Fibroblast of upper back skin (primary cell): ENCODE data around the gene CHAF1A.

Experiments
- DNase-seq: peaks from one replicate; pipeline ENCODE4 v3.0.0-alpha.2; 2013

The CHAF1A gene

DNA sequence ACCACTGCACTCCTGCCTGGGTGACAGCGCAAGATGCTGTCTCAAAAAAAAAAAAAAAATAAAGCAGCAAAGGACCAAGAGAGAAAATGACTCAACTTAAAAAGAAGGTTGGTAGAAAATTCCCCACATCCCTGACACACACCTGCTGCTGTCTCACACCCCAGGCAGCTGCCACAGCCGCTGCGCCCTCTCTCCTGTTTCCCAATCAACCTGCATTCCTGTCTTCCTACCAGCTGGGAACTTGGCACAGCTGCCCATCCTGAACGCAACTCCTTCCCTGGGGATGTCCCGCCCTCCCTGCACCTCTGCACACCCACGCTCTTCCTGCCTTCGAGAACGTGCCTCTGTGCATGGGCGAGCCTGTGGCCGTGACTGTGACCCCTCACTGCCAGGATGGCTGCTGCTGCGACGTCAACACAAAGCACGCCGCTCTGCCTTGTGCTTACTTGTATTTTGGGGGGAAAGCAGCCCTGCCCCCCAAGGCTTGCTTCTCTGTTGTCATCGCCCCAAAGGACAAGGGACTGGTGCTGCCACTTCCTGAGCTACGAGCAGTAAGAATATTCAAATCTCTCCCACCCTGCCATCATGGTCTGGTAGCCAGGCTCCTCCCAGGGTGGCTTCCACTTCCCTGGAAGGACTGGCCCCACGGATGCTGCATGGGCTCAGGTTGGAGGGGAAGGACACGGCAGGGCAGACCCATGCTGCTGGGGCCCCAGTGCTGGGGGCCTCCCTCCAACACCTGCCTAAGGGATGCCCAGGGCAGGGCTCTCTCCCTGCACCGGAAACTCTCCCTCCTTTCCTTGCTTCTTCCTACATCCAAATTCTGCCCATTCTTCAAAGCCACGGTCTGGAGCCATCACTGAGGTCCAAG is 22.8 kb upstream of the CHAF1A start:
- no peak for DNase-seq

DNA sequence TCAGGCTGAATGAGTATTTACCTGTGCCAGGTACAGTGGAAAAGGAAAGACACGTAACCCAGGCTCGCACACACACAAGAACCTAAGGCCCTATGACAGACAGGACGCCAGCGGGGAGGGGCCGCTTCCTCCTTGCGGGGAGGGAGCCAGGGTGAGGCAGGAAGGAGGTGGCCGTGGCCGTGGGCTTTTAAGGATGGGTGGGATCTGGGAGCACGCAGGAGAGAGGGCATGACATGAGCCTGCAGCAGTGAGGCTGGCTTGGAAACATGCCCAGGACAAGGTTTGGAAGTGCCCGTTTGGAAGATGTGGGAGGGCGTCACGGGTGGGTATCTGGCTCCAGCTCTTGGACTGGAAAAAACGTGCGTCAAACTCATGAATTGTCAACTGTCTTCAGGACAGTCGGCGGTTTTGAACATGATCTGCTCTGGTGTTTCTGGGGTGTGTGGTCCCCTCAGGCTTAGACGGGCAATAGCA is 22.1 kb upstream of the CHAF1A start:
- DNase-seq, result no peak

DNA sequence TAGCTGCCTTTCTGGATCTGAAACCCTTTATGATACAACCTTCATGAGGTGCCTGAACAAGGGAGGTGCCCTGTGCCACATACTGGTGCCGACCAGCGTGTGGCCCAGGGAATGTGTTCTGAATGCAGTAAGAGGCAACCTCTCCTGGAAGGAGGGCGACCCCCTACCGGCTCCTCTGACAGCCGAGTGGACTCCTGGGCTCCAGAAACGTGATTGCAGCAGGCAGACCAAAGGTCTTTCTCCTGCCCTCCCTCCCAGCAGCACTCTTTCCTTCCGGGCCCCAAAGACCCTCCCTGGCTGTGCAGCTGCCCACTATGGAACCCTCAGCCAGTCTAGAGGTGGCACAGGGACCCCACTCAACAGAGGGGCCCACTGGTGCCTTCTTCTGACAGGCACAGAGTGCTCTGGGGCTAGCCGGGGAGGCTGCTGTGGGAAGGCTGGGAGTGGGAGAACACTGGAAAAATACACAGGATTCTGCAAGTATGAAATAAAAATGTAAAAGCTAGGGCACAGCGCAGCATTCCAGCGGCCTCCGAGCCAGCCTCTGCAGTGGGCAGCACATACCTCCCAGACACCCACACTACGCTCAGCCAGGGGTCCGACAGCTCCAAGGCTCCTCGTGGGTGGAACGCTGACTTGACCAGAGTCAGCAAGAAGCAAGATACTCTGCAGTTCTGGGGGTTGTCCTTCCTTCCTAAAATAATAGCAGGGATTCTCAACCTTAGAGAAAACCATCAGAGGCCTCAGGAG is 17.0 kb upstream of the CHAF1A start:
- no peak for DNase-seq

DNA sequence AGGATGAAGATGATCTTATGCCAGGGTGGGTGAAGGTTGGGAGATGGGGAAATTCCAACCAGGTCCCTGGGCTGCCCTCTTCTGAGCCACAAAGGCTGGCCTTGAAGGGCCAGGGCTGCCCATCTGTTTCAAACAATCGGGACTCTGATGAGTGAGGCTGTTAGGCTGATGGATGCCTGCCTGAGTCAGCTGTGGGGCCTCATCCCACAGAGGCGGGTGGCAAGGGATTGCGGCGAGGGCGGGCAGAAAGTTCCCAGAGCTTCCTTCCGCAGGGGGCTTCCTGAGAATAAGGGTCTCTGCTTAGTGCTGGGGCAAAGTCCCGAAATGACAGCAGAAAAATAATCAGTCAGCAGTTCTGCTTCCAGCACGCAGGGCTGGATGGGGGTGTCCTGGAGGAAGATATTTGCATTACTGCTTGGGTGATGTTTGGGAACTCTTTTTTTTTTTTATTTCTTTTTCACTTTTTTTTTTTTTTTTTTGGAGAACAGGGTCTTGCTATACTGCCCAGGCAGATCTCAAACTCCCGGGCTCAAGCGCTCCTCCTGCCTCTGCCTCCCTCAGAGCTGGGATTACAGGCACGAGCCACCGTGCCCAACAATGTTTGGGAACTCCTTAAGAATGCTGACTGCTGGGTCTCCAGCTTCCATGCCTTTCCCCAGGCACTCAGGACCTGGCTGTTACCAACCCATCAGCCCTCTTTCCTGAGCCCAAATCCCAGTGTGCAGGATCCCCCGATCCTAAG is 16.2 kb upstream of the CHAF1A start:
- no peak for DNase-seq

DNA sequence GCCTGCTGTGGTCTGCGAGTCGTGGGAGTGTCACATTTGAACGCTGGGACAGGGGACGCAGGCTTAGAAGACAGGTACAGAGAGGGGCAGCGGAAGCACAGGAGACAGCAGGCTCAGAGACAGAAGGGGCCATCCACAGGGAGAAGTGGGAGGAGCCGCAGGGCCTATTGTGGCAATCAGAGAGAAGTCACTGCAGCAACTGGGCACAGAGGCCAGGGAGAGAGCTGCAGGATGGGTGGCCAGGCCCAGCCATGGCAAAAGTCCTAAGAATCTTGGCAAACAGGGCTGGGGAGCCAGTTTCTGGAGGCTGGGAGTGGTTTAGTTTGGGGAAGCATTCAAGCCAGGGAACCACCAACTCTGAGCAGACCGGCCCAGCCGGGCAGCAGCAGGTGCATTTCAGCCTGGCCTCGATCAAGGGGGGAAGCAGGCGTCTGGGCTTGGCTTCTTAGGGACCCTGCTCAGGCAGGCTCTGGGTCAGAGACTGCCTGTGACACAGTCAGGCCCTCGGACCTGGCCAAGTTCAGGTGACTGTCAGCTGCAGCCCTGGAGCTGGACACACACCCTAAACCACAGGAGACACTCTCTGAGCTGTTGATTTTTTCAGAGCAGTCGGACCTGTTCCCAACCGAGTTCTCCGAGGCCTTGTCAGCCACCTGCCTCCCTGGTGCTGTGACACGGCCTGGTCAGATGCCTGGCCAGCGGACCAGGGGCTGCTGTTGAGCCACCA is 13.9 kb upstream of the CHAF1A start:
- DNase-seq, result no peak

DNA sequence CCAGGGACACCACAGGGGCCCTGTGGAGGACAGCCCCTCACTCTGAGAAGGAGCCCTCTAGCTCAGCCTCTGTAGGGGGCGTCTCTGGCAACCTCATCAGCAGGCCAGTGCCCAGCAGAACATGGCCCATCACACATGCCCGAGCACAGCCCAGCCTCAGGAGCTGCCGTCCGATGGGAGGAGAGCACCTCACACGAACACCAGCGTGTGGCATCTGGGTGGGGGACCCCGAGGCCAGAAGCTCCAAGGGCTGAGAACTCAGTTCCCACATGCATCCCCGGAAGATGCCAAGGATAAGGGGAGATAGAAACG is 13.4 kb upstream of the CHAF1A start:
- DNase-seq, result no peak

DNA sequence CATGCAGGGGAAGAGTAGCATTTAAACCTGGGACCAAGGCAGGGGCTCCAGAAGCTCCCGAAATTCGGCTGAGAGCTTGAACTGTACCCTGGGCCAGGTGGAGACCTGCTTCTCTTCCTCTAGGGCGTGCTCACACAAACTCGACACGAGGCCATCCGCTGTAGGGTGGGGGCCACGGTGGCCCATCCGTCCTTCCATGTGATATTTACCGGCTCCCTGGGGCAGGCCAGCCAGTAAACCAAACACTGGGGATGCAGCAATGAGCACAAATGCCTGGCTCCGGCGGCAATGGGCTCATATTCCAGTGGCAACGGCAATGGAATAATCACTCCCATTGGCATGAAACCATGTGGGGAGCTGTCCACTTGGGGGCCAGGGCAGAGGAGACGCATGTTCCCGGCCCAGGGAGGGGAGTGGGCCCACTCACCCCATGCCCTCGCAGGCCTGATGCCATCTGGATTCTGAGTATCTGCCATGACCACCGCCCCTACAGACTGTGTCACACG is 12.9 kb upstream of the CHAF1A start:
- no peak for DNase-seq

DNA sequence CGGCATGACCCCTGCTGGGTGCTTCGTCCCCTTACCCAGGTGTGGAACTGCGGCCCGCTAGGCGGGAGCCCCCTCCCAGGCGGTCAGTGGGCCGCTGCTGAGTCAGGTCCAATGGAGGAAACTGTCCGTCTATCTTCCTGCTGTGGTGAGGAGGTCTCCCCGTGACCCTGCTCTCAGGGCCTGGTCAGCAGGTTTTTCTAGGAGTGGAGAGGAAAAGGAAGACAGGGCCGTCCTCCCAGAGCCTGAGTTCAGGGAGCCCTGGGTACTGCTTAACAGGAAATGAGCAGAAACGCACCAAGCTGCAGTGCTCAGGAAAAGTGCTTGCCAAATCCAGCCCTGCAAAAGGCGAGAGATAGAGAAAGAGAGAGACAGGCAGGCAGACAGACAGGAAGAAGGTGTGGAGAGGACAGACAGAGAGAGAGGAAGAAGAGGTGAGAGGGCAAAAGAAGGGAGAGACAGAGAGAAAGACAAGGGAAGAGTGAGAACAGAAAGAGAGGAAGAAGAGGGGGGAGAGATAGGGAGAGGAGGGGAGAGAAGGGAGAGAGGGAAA is 12.3 kb upstream of the CHAF1A start:
- DNase-seq, result peak; percentile 43

DNA sequence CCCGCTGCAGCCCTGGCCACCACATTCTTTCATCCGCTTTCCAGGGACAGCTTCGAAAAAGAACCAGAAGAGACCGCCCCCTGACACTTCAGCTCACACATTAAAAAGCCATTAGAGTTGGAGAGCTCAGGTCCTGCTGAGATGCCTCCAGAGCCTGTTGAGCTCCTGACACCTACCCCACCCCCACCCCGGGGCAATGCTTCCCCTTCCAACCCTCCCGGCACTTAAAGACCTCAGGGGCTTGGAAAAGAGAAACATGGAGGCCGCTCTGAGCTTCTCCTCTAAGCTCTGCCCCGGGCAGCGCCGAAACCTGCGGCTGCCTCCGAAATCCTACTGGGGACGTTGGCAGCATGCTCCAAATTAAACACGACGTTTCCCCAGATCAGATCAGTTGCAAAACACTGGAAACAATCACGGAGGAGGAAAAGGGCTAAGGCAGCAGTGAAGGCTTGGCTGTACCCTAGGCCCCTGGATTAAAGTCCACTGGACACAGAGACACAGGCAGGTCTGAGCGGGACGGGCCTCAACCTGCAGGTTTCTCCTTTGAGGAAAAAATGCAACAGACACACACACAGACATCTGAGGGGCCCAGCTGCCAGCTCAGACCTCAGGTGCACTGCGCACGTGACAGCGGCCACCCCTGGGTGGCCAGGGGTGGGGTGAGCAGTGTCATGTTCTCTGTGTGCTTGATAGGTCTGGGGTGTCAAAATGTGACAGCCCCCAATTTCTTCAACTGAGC is 11.7 kb upstream of the CHAF1A start:
- DNase-seq, result peak; percentile 38

DNA sequence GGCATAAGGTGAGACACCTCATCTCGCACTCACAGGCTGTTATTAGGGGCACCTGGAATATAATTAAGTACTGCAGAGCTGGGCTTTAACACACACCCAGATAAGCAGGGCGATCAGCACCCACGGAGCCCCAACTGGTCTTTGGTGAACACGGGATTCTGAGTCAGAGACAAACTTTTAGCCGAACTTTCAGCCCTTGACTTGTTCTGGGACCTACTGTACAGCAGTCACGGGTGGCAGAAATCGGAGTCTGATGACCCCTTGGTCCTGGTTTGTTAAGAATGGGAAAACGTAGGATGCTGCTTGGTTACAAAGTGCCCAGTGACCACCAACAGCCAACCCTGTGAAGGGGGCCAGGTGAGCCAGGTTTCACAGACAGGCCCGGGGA is 11.1 kb upstream of the CHAF1A start:
- no peak for DNase-seq

DNA sequence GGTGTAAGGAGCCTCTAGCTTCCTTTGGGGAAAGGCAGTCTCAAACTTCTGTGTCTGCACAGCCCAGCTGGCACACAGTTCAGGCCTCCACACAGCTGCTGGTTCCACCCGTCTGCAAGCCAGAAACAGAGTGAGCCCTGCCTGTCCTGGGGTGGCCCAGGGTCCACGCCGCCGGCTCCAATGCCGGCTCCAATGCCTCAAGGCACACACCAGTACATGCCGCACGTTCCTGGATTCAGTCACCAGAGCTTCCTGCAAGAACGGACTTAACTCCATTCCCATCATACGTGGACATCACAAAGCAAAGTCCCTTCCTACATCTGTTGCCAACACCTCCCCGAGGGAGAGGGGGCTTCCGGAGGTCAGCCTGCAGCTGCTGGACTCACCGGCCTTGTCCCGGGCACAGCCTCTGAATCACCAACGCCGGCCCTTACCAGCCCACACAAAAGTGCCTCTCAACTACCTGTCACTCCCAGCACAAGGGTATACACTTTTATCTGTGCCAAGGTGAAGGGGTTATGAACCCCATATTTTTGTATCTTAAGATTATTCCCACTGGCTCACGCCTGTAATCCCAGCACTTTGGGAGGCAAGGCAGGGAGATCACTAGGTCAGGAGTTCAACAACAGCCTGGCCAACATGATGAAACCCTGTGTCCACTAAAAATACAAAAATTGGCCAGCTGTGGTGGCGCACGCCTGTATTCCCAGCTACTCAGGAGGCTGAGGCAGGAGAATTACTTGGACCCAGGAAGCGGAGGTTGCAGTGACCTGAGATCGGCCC is 10.5 kb upstream of the CHAF1A start:
- DNase-seq, result peak; percentile 48

DNA sequence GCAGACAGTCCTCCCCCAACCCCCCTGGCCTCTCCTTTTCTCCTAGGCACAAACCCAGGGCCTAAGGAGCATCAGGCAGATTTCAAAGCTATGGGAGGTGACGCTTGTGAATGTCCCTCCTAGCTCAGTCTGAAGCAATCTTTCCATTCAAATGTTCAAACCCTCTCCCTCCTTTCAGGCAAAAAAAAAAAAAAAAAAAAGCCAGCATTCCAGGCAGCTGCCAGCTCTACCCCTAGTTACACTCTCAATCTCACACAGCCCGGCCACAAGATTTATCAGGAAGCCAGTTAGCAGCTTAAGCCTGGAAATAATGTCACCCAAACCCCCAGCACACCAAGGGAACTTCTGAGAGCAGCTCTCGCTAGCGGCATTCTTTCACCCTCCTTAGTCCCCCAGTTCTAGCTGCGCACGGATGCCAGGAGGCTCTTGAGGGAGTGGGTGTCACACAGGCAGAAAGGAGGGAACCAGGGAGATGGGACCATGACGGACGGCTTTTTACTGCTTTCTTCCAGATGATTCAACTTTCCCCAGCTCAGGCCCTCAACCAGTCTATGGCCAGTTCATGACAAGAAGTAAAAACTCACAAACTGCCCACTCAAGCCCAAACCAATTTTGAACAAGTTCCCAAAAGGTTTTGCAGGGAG is 8.4 kb upstream of the CHAF1A start:
- peak; percentile 41 for DNase-seq

DNA sequence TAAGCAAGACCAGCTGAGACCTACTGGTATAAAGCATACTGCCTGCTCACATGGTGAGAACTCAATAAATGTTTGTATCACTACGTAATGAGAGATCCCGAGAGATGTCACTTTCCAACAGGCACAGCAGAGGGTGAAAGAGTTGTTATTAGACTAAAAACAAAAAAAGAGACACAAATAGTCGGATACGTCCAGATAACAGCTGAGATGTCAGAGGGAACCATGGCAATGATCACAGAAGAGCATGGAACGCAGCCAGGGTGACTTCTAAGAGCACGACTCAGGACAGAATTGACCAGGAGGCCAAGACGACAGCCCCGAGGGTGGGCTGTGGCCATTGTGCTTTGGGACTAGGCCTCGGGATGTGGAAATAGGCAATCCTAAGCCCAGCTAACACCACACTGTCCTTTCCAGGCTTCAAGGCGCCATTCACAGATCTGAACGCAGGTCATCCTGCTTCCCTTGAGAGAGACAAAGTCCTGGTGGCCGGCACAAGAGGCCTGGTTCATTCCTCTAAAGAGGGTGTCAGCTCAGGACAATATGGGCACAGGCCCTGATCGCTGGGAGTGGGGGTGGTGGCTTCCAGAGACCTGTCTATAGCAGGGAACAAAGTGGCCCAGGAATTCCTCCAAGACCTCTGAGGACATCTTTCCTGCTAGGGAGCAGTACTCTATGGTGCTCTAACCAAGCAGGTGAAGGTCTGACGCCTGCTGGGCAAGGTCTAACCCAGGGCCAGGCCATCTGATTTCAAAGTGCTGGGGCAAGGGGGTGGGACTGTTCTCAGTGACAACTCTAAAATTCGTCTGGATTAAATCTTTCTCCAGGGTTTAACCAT is 5.3 kb upstream of the CHAF1A start:
- no peak for DNase-seq

DNA sequence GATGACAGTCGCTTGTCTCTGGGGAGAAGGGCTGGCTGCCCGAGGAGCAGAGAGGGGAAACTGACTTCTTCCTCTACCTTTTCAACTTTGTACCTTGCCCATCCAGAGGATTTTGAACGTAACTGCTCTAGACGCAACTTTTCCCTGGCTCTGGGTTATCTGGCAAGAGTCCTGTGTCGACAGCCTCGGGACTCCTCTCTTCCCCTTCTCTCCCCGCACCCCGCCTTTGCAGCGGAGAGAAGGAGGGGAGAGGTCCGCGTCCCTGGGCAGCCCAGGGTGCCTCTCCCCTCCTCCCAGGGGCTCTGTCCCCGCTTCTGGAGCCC is 2.7 kb upstream of the CHAF1A start:
- DNase-seq, result no peak

DNA sequence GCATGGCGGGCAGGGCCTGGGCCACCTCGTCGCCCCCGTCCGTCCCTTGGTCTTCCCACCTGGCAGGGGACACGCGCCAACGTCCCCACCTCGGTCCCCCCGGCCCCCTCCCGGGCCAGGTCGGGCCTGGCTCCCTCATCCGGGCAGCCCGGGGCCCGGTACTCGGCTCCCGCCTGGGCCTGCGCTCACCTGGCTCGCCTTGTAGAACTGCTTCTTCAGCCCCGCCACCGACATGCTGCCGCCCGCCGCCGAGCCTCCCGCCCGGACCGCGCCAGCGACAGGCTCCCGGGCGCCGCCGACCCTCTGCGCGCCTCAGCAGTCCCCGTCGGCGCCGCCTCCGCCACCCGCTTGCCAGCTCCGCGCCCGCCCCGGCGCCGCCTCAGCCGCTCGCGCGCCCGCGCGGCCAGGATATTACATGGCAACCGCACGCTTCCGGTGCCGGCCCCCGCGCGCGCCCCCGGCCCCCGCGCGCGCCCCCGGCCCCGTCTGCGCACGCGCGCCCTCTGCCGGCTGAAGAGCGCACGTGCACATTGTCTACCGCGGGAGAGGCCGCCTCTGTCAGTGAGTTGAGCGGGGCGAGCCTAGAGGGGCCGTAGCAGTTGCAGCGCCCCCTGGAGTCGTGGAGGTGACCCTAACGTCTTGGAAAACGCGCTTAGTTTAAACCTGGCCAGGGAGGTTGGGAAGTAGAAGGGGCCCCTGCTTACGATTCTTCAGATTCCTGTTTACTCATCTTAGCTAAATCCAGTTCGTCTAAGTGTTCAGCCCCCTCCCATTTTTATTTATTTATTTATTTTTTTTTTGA is 2.1 kb upstream of the CHAF1A start, which contains the start of gene SH3GL1:
SH3GL1 (minus strand) TSS at position 413 of the 802 bp plus-strand sequence; CDS start at position 234, 179 bp downstream.
- DNase-seq, result peak; percentile 84

DNA sequence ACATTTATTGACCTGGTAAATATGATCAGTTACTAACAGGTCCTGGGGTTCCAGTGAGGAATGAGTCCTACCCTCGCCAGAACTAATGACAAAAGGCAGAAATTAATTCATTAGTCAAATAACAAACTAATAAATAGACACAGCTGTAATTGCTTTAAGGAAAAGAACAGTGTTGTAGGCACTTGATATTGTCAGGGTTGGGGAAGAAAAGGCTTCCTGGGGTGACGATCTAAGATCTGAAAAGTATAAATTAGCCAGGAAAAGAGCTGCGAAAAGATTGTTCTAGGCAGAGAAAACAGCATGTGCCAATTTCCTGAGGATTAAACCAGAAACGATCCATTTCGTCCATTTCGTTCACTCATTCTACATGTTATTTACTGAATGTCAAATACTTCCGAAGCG is 670 bp upstream of the CHAF1A start:
- DNase-seq, result no peak

DNA sequence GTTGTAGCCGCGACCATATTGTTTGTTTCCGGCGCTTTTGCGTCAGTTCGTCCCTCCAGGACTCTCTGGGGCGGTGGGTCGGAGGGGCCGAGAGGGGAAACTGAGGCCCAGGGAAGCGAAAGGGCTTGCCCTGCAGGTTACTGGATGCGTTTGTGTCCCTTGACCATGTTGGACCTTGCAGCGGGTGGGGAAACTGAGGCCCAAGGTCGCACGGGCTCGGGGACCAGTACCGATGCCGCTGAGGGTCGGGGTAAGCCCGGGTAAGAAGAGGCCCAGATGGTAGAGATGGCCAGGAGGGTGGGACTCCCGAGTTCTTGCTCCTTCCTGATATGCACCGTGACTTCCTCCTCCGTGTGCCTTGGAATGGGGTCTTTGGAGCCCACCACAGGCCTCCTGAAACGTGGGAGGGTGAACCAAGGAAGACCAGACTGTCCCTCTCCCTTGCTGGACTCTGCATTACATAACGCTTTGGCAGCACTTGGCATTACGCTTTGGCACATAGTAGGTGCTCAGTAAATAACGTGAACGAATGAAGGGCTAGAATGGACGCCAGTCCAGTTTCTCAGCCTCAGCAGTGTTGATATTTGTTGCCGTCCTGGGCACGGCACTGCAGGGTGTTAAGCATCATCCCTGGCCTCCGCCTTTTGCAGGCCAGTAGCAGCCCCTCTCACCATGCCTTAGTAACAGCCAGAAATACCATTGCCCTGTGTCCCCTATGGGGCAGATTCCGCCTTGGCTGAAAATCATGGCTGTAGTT is 743 bp downstream of the CHAF1A start:
- DNase-seq, result no peak

DNA sequence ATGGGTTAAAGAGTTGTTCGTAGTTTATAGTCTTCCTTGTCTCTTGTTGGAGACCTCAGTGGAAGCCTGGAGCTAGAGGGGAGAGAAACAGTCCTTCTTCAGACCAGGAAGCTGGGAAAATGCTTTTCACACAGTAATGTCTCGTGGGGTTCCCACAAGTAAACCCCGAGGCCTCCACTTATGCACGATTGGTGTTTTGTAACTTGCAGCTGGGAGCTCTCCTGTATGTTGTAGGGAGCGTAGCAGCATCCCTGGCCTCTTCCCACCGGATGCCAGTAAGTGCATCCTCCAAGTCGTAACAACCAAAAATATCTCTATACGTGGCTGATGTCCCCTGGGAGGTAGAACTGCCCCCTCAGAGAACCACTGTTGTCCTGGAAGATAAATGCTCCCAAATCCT is 3.5 kb downstream of the CHAF1A start:
- DNase-seq, result no peak
